ENCODE results near the gene B3GALT4. TPM values are rescaled to one million over a fixed set of nuclear protein-coding genes. Genes with fewer than 3 reads are reported as not detected.

The B3GALT4 gene
- total and polyA plus RNA-seq, 2 experiments from 2014 or later, result 11.0 to 15.5 TPM

DNA sequence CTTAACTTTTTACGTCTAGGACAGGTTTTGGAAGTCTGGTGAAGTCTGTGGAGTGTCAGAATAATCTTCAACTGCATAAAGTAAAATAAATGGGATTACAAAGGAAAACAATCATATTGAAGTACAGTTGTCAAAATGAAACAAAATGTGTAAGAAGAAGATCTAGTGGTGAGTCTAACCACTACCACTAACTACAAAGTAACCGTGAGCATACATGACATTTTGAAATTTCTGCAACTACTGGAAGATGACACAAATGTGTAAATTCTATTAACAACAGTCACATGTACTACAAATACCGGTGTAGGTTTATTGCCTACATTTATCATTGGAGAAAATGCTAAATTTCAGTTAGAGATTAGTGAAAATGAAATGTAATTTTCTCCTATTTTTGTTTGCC is 35.0 kb upstream of the B3GALT4 start:
- DNase-seq (ENCODE audit: low read depth in 1 of 2, low spot score in 1 of 2), result no peak
- H3K36me3 ChIP-seq, result no peaks in the 10 kb centered on the region
- H3K4me3 ChIP-seq, result no peak overlapping the region
- H3K27me3 ChIP-seq, result peaks cover 17% of the 10 kb centered on the region
- H3K27ac ChIP-seq, result no peak overlapping the region
- TF ChIP-seq, protein P1, sequence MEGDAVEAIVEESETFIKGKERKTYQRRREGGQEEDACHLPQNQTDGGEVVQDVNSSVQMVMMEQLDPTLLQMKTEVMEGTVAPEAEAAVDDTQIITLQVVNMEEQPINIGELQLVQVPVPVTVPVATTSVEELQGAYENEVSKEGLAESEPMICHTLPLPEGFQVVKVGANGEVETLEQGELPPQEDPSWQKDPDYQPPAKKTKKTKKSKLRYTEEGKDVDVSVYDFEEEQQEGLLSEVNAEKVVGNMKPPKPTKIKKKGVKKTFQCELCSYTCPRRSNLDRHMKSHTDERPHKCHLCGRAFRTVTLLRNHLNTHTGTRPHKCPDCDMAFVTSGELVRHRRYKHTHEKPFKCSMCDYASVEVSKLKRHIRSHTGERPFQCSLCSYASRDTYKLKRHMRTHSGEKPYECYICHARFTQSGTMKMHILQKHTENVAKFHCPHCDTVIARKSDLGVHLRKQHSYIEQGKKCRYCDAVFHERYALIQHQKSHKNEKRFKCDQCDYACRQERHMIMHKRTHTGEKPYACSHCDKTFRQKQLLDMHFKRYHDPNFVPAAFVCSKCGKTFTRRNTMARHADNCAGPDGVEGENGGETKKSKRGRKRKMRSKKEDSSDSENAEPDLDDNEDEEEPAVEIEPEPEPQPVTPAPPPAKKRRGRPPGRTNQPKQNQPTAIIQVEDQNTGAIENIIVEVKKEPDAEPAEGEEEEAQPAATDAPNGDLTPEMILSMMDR (IDR thresholded peaks at IDR 0.05; ENCODE audit: low read depth, low read length), result no peak
- no peaks in the 10 kb centered on the region for H3K4me1 ChIP-seq (ENCODE audit: low read depth)
- no peaks in the 10 kb centered on the region for H3K9me3 ChIP-seq (ENCODE audit: low read depth)

DNA sequence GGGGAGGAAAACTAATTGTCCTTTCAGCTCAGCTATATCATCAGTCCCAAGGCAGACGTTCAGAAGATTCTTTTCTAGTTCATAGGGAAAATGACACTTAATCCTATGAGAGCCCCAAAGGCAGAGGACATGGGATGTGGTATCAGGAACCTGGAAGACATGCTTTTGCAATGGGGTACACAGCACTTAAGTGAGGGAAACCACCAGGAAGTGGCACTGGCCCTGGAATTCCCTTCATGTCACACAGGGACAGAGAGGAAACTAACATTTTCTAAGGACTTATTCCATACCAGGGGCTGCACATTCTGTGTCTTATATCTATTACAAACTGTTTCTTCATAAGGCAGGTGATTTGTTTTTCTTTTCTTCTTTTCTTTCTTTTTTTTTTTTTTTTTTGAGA is 33.4 kb upstream of the B3GALT4 start:
- no peaks in the 10 kb centered on the region for H3K9me3 ChIP-seq (ENCODE audit: low read depth)
- no peaks in the 10 kb centered on the region for H3K36me3 ChIP-seq
- peaks cover 17% of the 10 kb centered on the region for H3K27me3 ChIP-seq
- no peak overlapping the region for H3K27ac ChIP-seq
- TF ChIP-seq, protein P1 (IDR thresholded peaks at IDR 0.05; ENCODE audit: low read depth, low read length), result no peak
- no peak for DNase-seq (ENCODE audit: low read depth in 1 of 2, low spot score in 1 of 2)
- H3K4me3 ChIP-seq, result no peak overlapping the region
- H3K4me1 ChIP-seq (ENCODE audit: low read depth), result no peaks in the 10 kb centered on the region

DNA sequence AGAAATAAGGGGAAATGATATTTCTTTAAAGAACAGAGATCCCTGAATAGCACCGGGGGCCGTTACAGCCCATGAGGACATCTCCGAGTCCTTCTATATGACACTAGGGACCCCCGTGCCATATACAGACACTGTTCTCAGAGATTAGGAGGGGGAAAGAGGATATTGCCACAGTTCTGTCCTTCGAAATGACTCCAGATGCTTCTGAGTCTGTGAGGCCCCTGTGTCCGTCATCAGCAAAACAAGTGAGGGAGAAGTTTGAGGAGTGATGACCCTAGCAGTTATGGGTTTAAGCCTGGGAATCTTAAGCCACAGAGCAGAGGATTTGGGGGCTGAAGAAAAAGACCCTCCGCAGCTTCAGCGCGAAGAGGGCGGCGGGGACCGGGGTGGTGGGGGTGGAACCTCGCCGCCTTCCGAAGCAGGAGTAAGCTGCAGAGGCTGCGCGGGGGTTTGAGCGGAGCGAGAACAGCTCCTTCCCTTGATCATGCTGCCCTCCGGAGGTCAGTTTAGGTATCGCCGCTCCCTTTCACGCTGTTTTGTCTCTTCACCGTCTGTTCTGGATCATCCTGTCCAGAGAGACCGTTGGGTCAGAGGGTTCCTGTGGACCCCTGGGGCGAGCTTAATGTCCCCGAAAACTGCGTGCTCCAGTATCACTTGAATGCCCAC is 28.8 kb upstream of the B3GALT4 start:
- Histone ChIP-seq H3K4me1 (ENCODE audit: low read depth) (no peaks in the 10 kb centered on the region), H3K27me3 (peaks cover 9% of the 10 kb centered on the region), H3K9me3 (ENCODE audit: low read depth) (no peaks in the 10 kb centered on the region), H3K27ac (no peak overlapping the region), H3K4me3 (peak overlapping the region; percentile 45), H3K36me3 (no peaks in the 10 kb centered on the region)
- TF ChIP-seq, protein P1 (IDR thresholded peaks at IDR 0.05; ENCODE audit: low read depth, low read length), result peak; percentile 85
- peak; percentile 89 to 91 for DNase-seq (ENCODE audit: low read depth in 1 of 2, low spot score in 1 of 2)

DNA sequence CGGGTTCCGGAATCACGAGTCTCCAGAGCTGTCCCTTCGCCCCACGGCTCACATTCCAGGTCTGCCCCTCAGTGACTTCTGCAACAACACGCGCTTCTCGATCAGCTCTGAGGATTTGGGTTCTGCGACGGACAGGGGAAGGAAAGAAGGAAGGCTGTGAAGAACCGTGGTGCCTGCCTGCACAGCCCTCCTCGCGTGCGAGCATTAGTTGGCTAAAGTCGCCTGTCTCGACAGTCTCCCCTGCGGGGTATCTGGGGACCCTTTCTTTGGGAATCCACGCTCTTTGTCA is 28.3 kb upstream of the B3GALT4 start:
- H3K4me1 ChIP-seq (ENCODE audit: low read depth), result no peaks in the 10 kb centered on the region
- H3K27ac ChIP-seq, result no peak overlapping the region
- peaks cover 5% of the 10 kb centered on the region for H3K27me3 ChIP-seq
- H3K9me3 ChIP-seq (ENCODE audit: low read depth), result no peaks in the 10 kb centered on the region
- H3K36me3 ChIP-seq, result no peaks in the 10 kb centered on the region
- TF ChIP-seq, protein P1 (IDR thresholded peaks at IDR 0.05; ENCODE audit: low read depth, low read length), result no peak
- peak in 1 of 2 donors; percentile 61 for DNase-seq (ENCODE audit: low read depth in 1 of 2, low spot score in 1 of 2)
- H3K4me3 ChIP-seq, result peak overlapping the region; percentile 45

DNA sequence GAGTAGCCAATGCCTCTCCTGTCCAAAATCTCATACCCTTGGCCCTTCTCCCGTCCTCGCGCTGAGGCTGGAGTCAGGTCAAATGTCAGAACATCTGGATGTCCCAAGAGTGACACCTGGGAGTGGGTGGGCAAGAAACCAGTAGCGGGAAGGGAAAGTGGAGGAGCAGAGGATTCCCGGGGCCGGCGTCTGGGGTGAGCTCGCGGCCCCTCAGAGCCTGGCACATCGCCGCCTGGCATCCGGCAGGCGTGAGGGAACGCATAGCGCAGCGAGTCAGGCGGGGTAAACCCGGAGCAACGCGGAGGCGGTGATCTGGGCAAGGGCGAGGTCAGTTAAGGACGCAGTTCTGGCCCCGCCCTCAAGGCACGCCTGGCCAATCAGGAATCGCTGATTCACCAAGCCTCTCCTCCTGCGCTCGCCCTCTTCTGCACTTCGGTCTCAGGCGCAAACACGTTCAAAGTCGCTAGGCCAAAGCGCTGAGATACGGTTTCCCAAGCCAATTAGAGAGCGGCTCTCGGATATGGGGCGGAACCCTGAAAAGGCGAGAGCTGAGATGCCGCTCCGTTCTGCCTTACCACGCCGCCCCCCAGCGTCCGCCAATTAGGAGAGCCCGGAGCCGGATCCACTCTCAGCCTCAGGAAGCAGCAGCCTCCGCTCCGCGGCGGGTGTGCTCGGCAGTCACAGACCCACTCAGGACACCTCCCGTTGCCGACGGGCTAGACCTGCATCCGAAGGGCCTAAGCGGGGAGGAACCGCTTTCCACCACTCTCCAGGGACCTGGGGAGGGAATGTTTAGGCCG is 27.8 kb upstream of the B3GALT4 start:
- H3K4me1 ChIP-seq (ENCODE audit: low read depth), result no peaks in the 10 kb centered on the region
- peak overlapping the region; percentile 77 for H3K27ac ChIP-seq
- TF ChIP-seq, protein P1 (IDR thresholded peaks at IDR 0.05; ENCODE audit: low read depth, low read length), result peak; percentile 14
- peaks cover 5% of the 10 kb centered on the region for H3K27me3 ChIP-seq
- H3K36me3 ChIP-seq, result no peaks in the 10 kb centered on the region
- no peaks in the 10 kb centered on the region for H3K9me3 ChIP-seq (ENCODE audit: low read depth)
- H3K4me3 ChIP-seq, result peak overlapping the region; percentile 45
- peak; percentile 99 to 100 for DNase-seq (ENCODE audit: low read depth in 1 of 2, low spot score in 1 of 2)

Measured in cardiac muscle cell (in vitro differentiated cells and primary cell).